Muscle layer of colon (tissue), 2 donors: ENCODE results near the gene CRACDL.
A peak's percentile ranks its signal among the peaks of the same experiment; 100 is the strongest.

ENCODE experiments used
- H3K27ac ChIP-seq: one replicate; pipeline ENCODE4 v1.7.0; 2013; ENCODE audit warnings: low read depth, mild to moderate bottlenecking, low read length, moderate library complexity
- H3K27me3 ChIP-seq, 2 donors: one replicate each; pipeline ENCODE4 v1.7.0; 2013; ENCODE audit warnings: low read length in 2 of 2, mild to moderate bottlenecking in 2 of 2; ENCODE audit not compliant: insufficient read depth in 2 of 2, control insufficient read depth in 1 of 2
- H3K36me3 ChIP-seq: one replicate; pipeline ENCODE4 v1.7.0; 2013; ENCODE audit warnings: mild to moderate bottlenecking, low read length; ENCODE audit not compliant: insufficient read depth
- H3K4me1 ChIP-seq: one replicate; pipeline ENCODE4 v1.7.0; 2013; ENCODE audit warnings: mild to moderate bottlenecking, low read length; ENCODE audit not compliant: insufficient read depth
- H3K4me3 ChIP-seq, 2 donors: one replicate each; pipeline ENCODE4 v1.7.0; 2013; ENCODE audit warnings: low read length in 2 of 2, low read depth in 1 of 2, mild to moderate bottlenecking in 1 of 2, moderate library complexity in 1 of 2
- H3K9ac ChIP-seq: one replicate; pipeline ENCODE4 v1.7.0; 2013; ENCODE audit warnings: low read length
- H3K9me3 ChIP-seq: one replicate; pipeline ENCODE4 v1.7.0; 2013; ENCODE audit warnings: mild to moderate bottlenecking, low read length
- donor health status: abdominal sarcoma.
- donor health status: Adenocarcinoma of cecum.

Gene CRACDL

DNA sequence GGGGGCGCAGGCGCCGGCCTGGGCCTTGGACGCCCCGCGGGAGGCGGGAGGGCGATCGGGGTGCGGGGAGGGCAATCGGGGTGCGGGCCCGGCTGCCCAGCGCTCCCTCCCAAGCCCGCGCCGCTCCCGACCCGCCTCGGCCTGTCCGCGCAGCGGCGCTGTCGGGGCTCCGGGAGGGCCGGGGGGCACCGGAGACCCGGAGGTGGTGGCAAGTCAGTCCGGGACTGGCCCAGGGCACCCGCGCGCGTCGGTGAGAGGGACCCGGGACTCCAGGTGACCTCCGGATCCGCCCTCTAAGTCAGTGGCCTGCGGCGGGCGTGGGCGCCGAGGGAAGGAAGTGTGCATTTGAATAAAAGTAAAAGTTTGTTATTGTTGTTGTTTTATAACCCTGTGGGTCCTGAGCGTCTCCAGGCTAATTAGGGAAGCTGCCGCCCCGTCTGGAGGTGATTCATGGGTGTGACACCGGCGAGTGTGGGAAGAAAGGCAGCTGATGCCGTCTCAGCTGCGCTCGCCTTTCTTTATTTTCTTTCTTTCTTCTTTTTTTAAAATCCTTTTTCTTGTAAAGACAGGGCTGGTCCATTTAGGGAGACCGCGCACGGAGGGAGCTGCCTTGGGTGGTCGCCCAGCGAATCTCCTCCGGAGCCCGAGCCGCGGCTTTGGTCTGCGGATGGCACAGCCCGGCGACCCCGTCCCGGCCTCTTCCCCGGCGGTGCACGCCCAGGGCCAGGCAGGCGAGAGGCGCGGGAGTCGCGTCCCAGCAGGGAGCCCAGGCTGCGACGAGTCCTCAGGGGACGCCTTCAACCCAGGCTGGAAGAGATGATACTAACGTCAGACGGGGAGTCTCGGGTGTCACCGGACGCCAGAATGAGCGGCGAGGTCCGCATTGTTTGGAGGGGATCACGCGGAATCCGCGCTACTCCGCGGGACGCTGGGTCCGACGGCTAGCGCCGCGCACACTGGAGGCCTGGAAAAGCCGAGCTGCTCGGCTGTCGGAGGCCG, 627 bp upstream of the CRACDL start:
- Histone ChIP-seq H3K36me3 (no peaks in the 10 kb centered on the region), H3K27me3 (peaks cover 11 to 12% of the 10 kb centered on the region in 2 donors), H3K9me3 (no peaks in the 10 kb centered on the region), H3K27ac (no peak overlapping the region), H3K9ac (no peak overlapping the region), H3K4me3 (no peak overlapping the region), H3K4me1 (no peaks in the 10 kb centered on the region)

DNA sequence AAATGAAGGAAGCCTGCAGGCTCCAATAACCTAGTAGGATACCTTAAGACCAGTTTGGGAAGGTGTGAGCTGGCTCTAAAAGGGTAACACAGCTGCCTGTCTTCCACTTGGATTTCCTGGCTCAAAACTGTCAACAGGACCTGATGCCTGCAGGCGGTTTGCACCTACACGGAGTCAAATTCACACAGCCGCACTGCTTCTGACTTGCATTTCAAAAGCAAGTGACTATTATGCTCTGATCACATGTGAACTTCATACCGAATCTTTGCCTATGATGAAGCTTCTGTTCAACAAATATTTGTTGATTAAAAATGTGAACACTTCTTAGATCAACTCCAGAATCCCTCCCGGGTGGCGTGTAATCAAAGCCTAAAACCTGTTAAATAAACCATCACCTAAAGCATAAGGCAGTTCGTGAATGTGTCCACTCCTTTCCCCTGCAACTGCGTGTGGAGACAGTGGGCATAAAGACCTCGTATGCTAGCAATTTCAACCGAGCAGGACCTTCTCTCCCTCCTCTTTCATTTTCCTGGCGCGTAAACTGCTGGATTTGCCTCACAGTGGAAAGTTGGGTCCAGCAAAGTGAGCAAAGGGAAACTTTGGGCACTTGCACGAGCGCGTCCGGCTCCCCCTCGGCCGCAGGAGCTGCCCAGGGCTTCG, 784 bp downstream of the CRACDL start:
- no peaks in the 10 kb centered on the region for H3K4me1 ChIP-seq
- H3K27ac ChIP-seq, result no peak overlapping the region
- no peaks in the 10 kb centered on the region for H3K9me3 ChIP-seq
- no peak overlapping the region for H3K9ac ChIP-seq
- no peaks in the 10 kb centered on the region for H3K36me3 ChIP-seq
- peak overlapping the region in 1 of 2 donors; percentile 36 for H3K4me3 ChIP-seq
- H3K27me3 ChIP-seq, result peaks cover 11 to 12% of the 10 kb centered on the region in 2 donors

DNA sequence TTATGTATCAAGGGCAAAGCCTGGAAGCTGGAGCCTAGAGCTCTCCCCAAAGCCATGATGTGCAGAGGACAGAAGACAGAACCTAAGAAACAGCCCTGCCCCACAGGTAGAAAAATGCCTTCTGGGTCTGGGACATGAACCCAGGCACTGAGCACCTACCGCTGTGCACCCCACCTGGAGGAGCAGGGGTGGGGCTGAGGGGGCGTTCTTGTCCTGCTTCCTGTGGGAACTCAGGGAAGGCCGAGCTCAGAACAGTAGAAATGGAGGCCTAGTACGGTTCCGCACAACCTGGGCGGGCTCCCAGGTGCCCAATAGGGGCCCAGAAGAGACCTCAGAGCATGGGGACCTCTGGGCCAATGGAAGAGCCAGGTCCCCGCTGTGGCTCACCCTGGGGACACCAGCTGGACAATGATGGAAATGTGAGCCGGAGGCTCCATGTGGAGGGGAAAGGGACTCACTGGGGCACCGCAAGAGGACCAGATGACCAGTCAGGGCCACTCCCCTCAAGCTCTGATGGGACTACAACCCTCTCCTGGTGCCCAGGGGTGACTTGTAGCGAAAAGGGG, 3.2 kb downstream of the CRACDL start:
- Histone ChIP-seq H3K4me1 (no peaks in the 10 kb centered on the region), H3K9me3 (no peaks in the 10 kb centered on the region), H3K9ac (no peak overlapping the region), H3K4me3 (no peak overlapping the region), H3K36me3 (no peaks in the 10 kb centered on the region), H3K27me3 (peaks cover 11 to 12% of the 10 kb centered on the region in 2 donors), H3K27ac (no peak overlapping the region)

DNA sequence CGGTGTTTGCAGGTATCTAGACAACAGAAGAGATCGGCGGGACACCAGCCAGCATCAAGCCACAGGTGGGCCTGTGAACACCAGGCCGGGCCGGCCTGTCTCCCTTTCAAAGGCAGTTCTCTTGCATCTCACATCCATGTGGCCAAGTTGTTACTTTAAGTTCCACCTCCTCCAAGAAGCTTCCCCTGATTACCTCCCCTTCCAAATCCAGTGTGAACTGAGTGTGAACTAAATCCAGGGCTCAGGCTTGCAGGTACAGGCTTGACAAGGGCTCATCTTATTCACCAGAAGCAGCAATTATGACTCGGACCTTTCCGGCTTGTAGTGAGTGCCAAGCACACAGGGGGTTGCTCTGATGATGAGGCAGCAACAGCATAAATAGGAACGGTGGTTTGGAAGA, 3.9 kb downstream of the CRACDL start:
- Histone ChIP-seq H3K27me3 (peaks cover 11 to 12% of the 10 kb centered on the region in 2 donors), H3K4me1 (no peaks in the 10 kb centered on the region), H3K27ac (no peak overlapping the region), H3K36me3 (no peaks in the 10 kb centered on the region), H3K9ac (no peak overlapping the region), H3K9me3 (no peaks in the 10 kb centered on the region), H3K4me3 (no peak overlapping the region)

DNA sequence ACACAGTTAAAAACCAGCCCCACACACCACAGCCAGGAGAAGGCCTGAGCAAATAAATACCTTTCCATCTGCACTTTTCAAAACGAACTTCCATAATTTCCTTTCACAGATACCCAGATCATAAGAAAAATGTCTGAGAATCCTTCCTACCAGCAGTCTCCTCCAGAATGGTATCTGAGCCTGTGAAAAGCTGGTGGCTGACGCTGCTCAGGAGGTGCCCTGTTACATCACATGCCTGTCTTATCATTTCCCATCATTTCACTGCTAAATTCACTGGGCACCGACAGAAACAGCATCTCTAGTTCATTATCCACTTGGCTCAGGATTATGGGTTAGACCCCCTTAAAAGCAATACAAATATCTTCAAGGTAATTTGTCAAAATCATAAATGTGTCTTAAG, 4.4 kb downstream of the CRACDL start:
- no peaks in the 10 kb centered on the region for H3K4me1 ChIP-seq
- H3K9me3 ChIP-seq, result no peaks in the 10 kb centered on the region
- H3K27me3 ChIP-seq, result peaks cover 11 to 12% of the 10 kb centered on the region in 2 donors
- H3K9ac ChIP-seq, result no peak overlapping the region
- no peak overlapping the region for H3K27ac ChIP-seq
- no peaks in the 10 kb centered on the region for H3K36me3 ChIP-seq
- H3K4me3 ChIP-seq, result no peak overlapping the region

DNA sequence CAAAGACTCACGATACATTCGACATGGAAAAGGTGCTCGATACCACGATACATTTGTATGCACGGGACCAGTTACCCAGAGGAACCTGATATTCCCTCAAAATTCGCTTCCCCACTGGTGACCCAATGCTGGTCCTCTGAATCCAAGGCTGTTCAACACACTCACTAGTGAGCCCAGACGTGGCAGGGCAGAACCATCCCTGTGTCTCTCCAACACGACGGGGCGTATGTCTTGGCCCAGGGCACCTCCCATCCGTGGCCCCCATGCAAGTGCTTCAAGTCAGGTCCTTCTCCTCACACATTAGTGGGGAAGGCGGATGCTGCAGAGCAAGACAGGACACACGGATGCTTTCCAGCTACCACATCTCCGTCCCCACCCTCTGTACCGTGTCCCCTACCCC, 6.1 kb downstream of the CRACDL start:
- Histone ChIP-seq H3K4me1 (no peaks in the 10 kb centered on the region), H3K27ac (no peak overlapping the region), H3K27me3 (peaks cover 3 to 6% of the 10 kb centered on the region in 2 donors), H3K9ac (no peak overlapping the region), H3K4me3 (no peak overlapping the region), H3K9me3 (no peaks in the 10 kb centered on the region), H3K36me3 (no peaks in the 10 kb centered on the region)

DNA sequence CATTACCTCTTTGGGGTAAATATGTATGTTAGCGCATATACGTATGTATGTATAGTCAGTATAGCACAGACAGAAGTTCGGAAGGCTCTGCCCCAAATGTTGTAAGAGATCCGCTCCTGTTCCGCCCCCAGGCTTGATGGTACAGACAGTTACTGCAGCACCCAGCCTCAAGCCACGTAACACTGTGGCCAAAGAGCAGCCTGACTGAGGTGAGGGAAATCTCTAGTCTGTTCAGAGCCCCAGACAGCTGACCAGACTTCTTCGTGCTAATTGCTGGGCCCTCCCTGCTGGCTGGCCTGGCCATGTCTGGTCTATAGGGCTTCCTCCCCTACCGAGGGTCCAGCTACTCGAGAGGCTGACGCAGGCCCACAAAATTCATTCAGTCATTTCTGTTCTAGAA, 7.8 kb downstream of the CRACDL start:
- no peaks in the 10 kb centered on the region for H3K27me3 ChIP-seq

DNA sequence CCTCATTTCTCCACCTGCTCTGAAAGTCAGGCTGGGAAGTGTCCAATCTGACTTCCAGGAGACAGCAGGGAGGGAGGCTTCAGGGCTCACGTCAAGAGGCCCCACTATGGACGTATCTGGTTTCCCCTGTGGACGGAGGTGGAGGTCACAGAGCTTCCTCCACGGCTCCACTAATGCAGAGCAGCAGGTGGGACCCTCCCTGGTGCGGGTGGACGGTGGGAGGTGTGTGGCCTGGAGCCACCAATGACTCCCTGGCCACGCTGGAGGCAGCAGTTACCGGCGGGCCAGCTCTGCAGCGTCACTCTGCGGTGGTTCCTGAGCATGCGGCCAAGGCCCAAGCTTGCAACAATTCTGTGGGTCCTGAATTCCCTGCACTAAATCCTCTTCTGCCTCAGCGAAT, 9.0 kb downstream of the CRACDL start:
- no peaks in the 10 kb centered on the region for H3K36me3 ChIP-seq
- no peak overlapping the region for H3K27ac ChIP-seq

More for the DNA sequence above, 7.8 kb downstream of the CRACDL start:
- Histone ChIP-seq H3K9me3 (no peaks in the 10 kb centered on the region), H3K4me3 (no peak overlapping the region), H3K36me3 (no peaks in the 10 kb centered on the region), H3K9ac (no peak overlapping the region), H3K27ac (no peak overlapping the region), H3K4me1 (no peaks in the 10 kb centered on the region)

DNA sequence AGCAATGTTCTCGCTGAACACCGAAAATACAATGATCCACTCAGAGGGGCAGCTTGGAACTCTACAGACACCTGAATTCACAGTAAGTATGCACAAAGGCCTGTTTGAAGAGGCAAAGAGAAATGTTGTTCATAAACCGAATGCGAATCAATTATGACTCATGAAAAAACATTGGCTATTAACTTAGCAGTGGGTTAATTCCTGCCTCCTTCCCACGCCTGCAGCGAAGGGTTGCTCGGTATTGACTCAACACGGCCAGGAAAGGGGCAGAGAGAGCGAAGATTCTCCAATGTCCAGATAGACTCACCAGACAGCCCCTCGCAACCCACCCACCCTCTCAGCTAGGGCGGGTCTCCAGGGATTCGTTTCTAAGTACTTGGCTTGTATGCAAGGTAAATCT, 9.4 kb downstream of the CRACDL start:
- no peaks in the 10 kb centered on the region for H3K36me3 ChIP-seq
- H3K9me3 ChIP-seq, result no peaks in the 10 kb centered on the region
- H3K4me1 ChIP-seq, result no peaks in the 10 kb centered on the region
- H3K27ac ChIP-seq, result no peak overlapping the region
- no peak overlapping the region for H3K4me3 ChIP-seq
- H3K9ac ChIP-seq, result no peak overlapping the region
- no peaks in the 10 kb centered on the region for H3K27me3 ChIP-seq

More for the DNA sequence above, 9.0 kb downstream of the CRACDL start:
- H3K27me3 ChIP-seq, result no peaks in the 10 kb centered on the region
- H3K9ac ChIP-seq, result no peak overlapping the region
- no peak overlapping the region for H3K4me3 ChIP-seq
- no peaks in the 10 kb centered on the region for H3K4me1 ChIP-seq
- no peaks in the 10 kb centered on the region for H3K9me3 ChIP-seq

DNA sequence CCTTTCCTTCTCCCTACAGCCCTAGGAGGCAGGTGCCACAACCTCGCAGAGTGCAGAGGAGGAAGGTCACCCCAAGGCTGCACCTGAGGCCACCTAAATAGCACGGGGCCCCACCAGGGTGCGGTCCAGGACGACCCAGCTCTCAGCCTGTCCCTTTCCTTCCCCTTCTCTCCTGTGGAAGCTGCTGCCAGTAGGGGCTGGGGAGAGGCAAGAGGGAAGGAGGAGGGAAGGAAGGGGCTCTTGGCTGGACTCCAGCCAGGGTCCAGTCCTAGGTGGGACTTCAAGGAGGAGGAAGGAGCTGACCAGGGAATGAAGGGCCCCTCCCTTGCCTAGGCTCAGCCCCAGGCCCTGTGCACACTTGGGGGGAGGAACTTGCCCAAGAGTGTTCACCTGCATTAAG, 11.1 kb downstream of the CRACDL start:
- H3K4me1 ChIP-seq, result no peaks in the 10 kb centered on the region
- no peaks in the 10 kb centered on the region for H3K27me3 ChIP-seq
- H3K36me3 ChIP-seq, result no peaks in the 10 kb centered on the region
- H3K9ac ChIP-seq, result no peak overlapping the region
- no peak overlapping the region for H3K27ac ChIP-seq
- H3K9me3 ChIP-seq, result no peaks in the 10 kb centered on the region
- no peak overlapping the region for H3K4me3 ChIP-seq

DNA sequence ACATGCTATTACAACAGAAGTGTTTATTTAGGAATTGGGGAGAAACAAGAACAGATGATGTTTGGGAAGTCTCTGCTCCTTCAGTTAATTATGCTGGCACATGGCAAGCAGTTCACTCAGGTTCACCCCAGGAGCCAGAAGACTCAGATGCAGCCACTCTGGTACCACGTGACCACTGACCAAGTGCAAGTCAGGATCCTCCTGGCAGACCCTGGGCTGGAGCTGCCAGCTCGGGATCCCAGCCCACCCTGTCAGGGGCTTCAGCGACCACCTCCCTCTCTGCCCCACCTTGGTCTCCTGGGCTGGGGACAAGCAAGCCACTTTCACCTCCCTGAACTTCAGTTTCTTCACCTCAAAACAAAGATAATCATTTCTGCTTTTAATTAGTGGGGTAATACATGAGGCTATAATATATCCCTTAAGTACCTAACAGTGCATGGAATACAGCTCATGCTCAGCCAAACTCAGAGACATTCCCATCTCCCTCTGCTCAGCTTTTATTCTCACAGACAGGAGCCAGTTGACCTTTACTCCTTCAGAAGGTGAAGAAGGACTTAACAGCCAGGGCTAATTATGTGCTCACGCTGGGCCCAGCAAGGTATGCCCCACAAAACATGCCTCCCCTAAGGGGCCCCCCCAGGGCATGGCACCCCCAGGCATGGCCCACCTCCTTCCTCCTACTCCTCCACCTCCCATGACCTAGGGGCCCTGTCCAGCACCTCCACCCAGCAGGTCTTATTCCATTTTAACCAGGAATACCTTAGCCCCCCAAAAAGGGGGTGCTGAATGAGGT, 11.8 kb downstream of the CRACDL start:
- no peaks in the 10 kb centered on the region for H3K27me3 ChIP-seq
- H3K36me3 ChIP-seq, result no peaks in the 10 kb centered on the region
- H3K4me3 ChIP-seq, result no peak overlapping the region
- H3K9me3 ChIP-seq, result no peaks in the 10 kb centered on the region
- no peaks in the 10 kb centered on the region for H3K4me1 ChIP-seq
- no peak overlapping the region for H3K27ac ChIP-seq
- no peak overlapping the region for H3K9ac ChIP-seq
